ENCODE data around the gene OVAAL.

DNA sequence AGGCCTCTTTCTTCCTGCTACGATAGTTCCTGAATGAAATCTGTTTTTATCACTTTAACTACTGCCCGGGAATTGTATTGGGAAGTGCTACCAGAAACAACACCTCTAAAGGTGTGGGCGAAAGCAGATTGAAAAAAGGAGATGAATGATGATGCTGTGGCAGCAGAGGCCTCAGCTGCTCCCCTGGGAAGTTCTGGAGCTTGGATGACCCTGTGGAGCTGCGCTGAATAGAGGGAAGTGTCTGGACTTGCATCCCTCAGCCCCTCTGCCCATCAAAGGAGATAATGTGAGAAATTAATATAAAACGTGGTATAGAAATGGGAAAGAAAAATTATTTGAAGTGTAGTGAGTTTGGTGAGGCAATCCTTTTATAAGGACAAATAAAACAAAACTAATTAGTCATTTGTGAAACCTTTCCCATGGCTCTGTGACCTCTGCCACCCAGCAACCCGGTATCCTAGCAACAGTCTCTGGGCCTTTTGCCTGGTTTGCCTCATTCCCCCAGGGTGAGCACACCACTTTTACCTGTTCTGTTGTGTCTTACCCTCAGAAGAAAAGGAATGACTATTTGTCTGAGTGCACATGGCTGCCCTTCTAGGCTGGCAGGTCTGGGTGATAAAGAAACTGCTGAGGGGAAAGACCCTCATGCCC lies 21.3 kb downstream of the OVAAL start:
- TF ChIP-seq RAD21 (IDR thresholded peaks at IDR 0.05; ENCODE audit: low read length) = no peak
- TF ChIP-seq, protein P1, sequence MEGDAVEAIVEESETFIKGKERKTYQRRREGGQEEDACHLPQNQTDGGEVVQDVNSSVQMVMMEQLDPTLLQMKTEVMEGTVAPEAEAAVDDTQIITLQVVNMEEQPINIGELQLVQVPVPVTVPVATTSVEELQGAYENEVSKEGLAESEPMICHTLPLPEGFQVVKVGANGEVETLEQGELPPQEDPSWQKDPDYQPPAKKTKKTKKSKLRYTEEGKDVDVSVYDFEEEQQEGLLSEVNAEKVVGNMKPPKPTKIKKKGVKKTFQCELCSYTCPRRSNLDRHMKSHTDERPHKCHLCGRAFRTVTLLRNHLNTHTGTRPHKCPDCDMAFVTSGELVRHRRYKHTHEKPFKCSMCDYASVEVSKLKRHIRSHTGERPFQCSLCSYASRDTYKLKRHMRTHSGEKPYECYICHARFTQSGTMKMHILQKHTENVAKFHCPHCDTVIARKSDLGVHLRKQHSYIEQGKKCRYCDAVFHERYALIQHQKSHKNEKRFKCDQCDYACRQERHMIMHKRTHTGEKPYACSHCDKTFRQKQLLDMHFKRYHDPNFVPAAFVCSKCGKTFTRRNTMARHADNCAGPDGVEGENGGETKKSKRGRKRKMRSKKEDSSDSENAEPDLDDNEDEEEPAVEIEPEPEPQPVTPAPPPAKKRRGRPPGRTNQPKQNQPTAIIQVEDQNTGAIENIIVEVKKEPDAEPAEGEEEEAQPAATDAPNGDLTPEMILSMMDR (conservative IDR thresholded peaks at IDR 0.05; ENCODE audit: low read depth, low read length) = no peak

Measured in IMR-90 (cell line).